Natural killer cell (primary cell): Measurements from ENCODE around the gene GFOD1. TPM values are rescaled to one million over a fixed set of nuclear protein-coding genes. Genes with fewer than 3 reads are reported as not detected.

Source experiments
- ATAC-seq, 3 donors: fragments of 150-1000 bp in 2 of 3; fragments of 200-7000 bp in 1 of 3; cut with Tn5 transposase; 1 replicate in 1 of 3; 2 replicates in 2 of 3; pipeline ENCODE4 v1.10.0; 2021; ENCODE audit warnings: mild to moderate bottlenecking in 2 of 3, moderate library complexity in 2 of 3
- DNase-seq, 2 donors: peaks; one replicate each; pipeline versions ENCODE4 v3.0.0 to v3.0.0-alpha.2; 2013 to 2021; ENCODE audit warnings: mixed read lengths in 1 of 2
- H3K27ac ChIP-seq: one replicate; pipeline ENCODE4 v1.5.1; 2013; ENCODE audit warnings: mild to moderate bottlenecking, low read length
- H3K27me3 ChIP-seq: one replicate; pipeline ENCODE4 v1.6.1; 2013; ENCODE audit warnings: low read length; ENCODE audit not compliant: control insufficient read depth, insufficient read depth
- H3K36me3 ChIP-seq: one replicate; pipeline ENCODE4 v1.6.1; 2013; ENCODE audit warnings: low read length; ENCODE audit not compliant: control insufficient read depth, insufficient read depth
- H3K4me1 ChIP-seq: one replicate; pipeline ENCODE4 v1.6.1; 2013; ENCODE audit warnings: low read length; ENCODE audit not compliant: control insufficient read depth, insufficient read depth
- H3K4me3 ChIP-seq: one replicate; pipeline ENCODE4 v1.5.1; 2013; ENCODE audit warnings: low read length
- H3K9me3 ChIP-seq: one replicate; pipeline ENCODE4 v1.6.1; 2013; ENCODE audit warnings: low read length; ENCODE audit not compliant: control insufficient read depth, insufficient read depth
- H3K27ac Mint-ChIP-seq, 2 donors: one replicate each; pipeline ENCODE4 v1.8.0; 2022; ENCODE audit warnings: mild to moderate bottlenecking in 2 of 2, mixed read lengths in 2 of 2, moderate library complexity in 1 of 2
- H3K27me3 Mint-ChIP-seq, 2 donors: one replicate each; pipeline ENCODE4 v1.8.0; 2022; ENCODE audit warnings: low read depth in 2 of 2, mixed read lengths in 2 of 2
- H3K36me3 Mint-ChIP-seq: one replicate; pipeline ENCODE4 v1.8.0; 2022; ENCODE audit warnings: mixed read lengths
- H3K4me1 Mint-ChIP-seq, 2 donors: one replicate each; pipeline ENCODE4 v1.8.0; 2022; ENCODE audit warnings: mixed read lengths in 2 of 2
- H3K4me3 Mint-ChIP-seq: one replicate; pipeline ENCODE4 v1.8.0; 2022; ENCODE audit warnings: mild to moderate bottlenecking, moderate library complexity, mixed read lengths
- H3K9me3 Mint-ChIP-seq, 2 donors: one replicate each; pipeline ENCODE4 v1.8.0; 2022; ENCODE audit warnings: mixed read lengths in 2 of 2
- CTCF ChIP-seq: fragments of 200-600 bp; IDR thresholded peaks from one replicate; pipeline ENCODE4 v1.8.0; 2022; ENCODE audit warnings: antibody characterized with exemption
- WGBS: methylation state at CpG from one replicate; pipeline ENCODE4 v1.1.7; 2013; ENCODE audit warnings: missing lambda C conversion rate; ENCODE audit not compliant: insufficient coverage; 5-methylcytosine and 5-hydroxymethylcytosine counted together
- intact Hi-C: fragments of 100-400 bp; cut with micrococcal nuclease; formaldehyde crosslinking; loops from one replicate; pipeline ENCODE4 v1.14.2; 2022
- total RNA-seq, 4 donors: library from RNA; stranded (reverse); fragments of 120-200 nt in 1 of 4; gene quantifications; one replicate each; pipeline versions ENCODE4 v1.2.3 to v1.2.4, GENCODE V29; 2013 to 2022

GFOD1 gene
- total RNA-seq, 3 donors from 2014 or later (not counting 1 experiment from before 2014, with no cell fraction given) = 59.7 to 74.5 (median 71.2) TPM

- peaks cover 42 to 61% of the 10 kb centered on the region in 2 donors for H3K4me1 Mint-ChIP-seq
- no peaks in the 10 kb centered on the region for H3K27me3 ChIP-seq
- DNase-seq = peak in 1 of 2 donors; percentile 64
Observed at GRCh38 chr6:13485923-13486562, 1.4 kb downstream of the GFOD1 start.

GRCh38 chr6:13485303-13485702 is 2.1 kb downstream of the GFOD1 start:
- H3K27me3 ChIP-seq = no peaks in the 10 kb centered on the region
- H3K36me3 ChIP-seq = no peaks in the 10 kb centered on the region
- peak overlapping the region; percentile 58 for H3K27ac ChIP-seq
- intact Hi-C loops = loop anchor here (2.0 to 5.0 kb wide), 4 partner anchors 17 to 158 kb away; partner anchors contain the start of gene TBC1D7
- Mint-ChIP-seq H3K9me3 (no peaks in the 10 kb centered on the region), H3K36me3 (no peaks in the 10 kb centered on the region), H3K4me1 (peaks cover 47 to 69% of the 10 kb centered on the region in 2 donors), H3K27me3 (no peaks in the 10 kb centered on the region), H3K4me3 (peak overlapping the region; percentile 74), H3K27ac (peak overlapping the region; percentile 78 to 90)
- DNase-seq (no peak), ATAC-seq (no peak)
- H3K4me3 ChIP-seq = peak overlapping the region; percentile 85
- WGBS = 48% methylated on average over 3 of the region's 4 CpGs
- H3K4me1 ChIP-seq = peaks cover 52% of the 10 kb centered on the region
- no peaks in the 10 kb centered on the region for H3K9me3 ChIP-seq
- no peak for TF ChIP-seq CTCF

More at GRCh38 chr6:13485923-13486562, 1.4 kb downstream of the GFOD1 start:
- Mint-ChIP-seq H3K27ac (peak overlapping the region; percentile 78 to 90), H3K36me3 (no peaks in the 10 kb centered on the region), H3K27me3 (no peaks in the 10 kb centered on the region), H3K4me3 (peak overlapping the region; percentile 74), H3K9me3 (no peaks in the 10 kb centered on the region)
- Histone ChIP-seq H3K4me1 (peaks cover 47% of the 10 kb centered on the region), H3K4me3 (peak overlapping the region; percentile 85), H3K9me3 (no peaks in the 10 kb centered on the region), H3K36me3 (no peaks in the 10 kb centered on the region), H3K27ac (peak overlapping the region; percentile 52)
- intact Hi-C loops = loop anchor here (2.0 to 5.0 kb wide), 6 partner anchors 17 to 159 kb away; partner anchors contain the start of gene TBC1D7
- peak; percentile 9 to 19 (median 15) for ATAC-seq
- TF ChIP-seq CTCF = no peak
- under 1% methylated on average over 36 of the region's 38 CpGs for WGBS

GRCh38 chr6:13484827-13485226 is 2.6 kb downstream of the GFOD1 start:
- Mint-ChIP-seq H3K9me3 (no peaks in the 10 kb centered on the region), H3K36me3 (peaks cover under 1% of the 10 kb centered on the region), H3K4me1 (peaks cover 52 to 73% of the 10 kb centered on the region in 2 donors), H3K4me3 (peak overlapping the region; percentile 74), H3K27me3 (no peaks in the 10 kb centered on the region), H3K27ac (peak overlapping the region; percentile 78 to 90)
- intact Hi-C loops = loop anchor here (2.0 to 5.0 kb wide), 4 partner anchors 16 to 158 kb away; partner anchors contain the start of gene TBC1D7
- 24% methylated on average over 2 of the region's 3 CpGs for WGBS
- no peak for TF ChIP-seq CTCF
- ATAC-seq = no peak
- H3K9me3 ChIP-seq = no peaks in the 10 kb centered on the region
- peak overlapping the region; percentile 85 for H3K4me3 ChIP-seq
- DNase-seq = no peak
- H3K27ac ChIP-seq = peak overlapping the region; percentile 58
- no peaks in the 10 kb centered on the region for H3K27me3 ChIP-seq
- H3K4me1 ChIP-seq = peaks cover 56% of the 10 kb centered on the region
- H3K36me3 ChIP-seq = peaks cover 3% of the 10 kb centered on the region
